Gastroesophageal sphincter (tissue), 3 donors: Measurements from ENCODE around the gene DIO3.

Experiments
- CTCF ChIP-seq, 4 experiments: fragments of 200-600 bp in 2 of 4; fragments of 450-650 bp in 2 of 4; sonication (generic) in 1 of 4; IDR thresholded peaks; one replicate each; pipeline ENCODE4 v1.5.1; 2017 to 2019; ENCODE audit warnings: antibody characterized with exemption in 4 of 4, mild to moderate bottlenecking in 2 of 4, moderate library complexity in 2 of 4
- EP300 ChIP-seq: sonication (generic); formaldehyde crosslinking; IDR thresholded peaks from one replicate; pipeline ENCODE4 v1.6.1; 2017; ENCODE audit warnings: antibody characterized with exemption, mild to moderate bottlenecking

- TF ChIP-seq CTCF (IDR thresholded peaks at IDR 0.05) (no peak), EP300 (no peak)
Measured at GRCh38 chr14:101521473-101521915, 39.8 kb upstream of the DIO3 start.
